ENCODE measurements around the gene FAM13C.

Gene FAM13C

GRCh38 chr10:59312247-59312646, 50.1 kb downstream of the FAM13C start:
- DNase-seq, result no peak

GRCh38 chr10:59311025-59311424, 51.3 kb downstream of the FAM13C start:
- no peak for DNase-seq

- DNase-seq, result no peak
Measured at GRCh38 chr10:59310324-59310914, 51.9 kb downstream of the FAM13C start.

- no peak for DNase-seq
Measured at GRCh38 chr10:59304521-59305097, 57.7 kb downstream of the FAM13C start.

GRCh38 chr10:59303018-59303417, 59.3 kb downstream of the FAM13C start:
- no peak for DNase-seq

- no peak for DNase-seq
Measured at GRCh38 chr10:59302381-59302780, 60.0 kb downstream of the FAM13C start.

- no peak for DNase-seq
Measured at GRCh38 chr10:59301067-59301754, 61.1 kb downstream of the FAM13C start.

GRCh38 chr10:59300386-59300785, 62.0 kb downstream of the FAM13C start:
- no peak for DNase-seq

GRCh38 chr10:59299933-59300332, 62.4 kb downstream of the FAM13C start:
- no peak for DNase-seq

- DNase-seq, result no peak
Measured at GRCh38 chr10:59290448-59290847, 71.9 kb downstream of the FAM13C start.

- no peak for DNase-seq
Measured at GRCh38 chr10:59289853-59290252, 72.5 kb downstream of the FAM13C start.

- no peak for DNase-seq
Measured at GRCh38 chr10:59287587-59288255, 74.6 kb downstream of the FAM13C start.

- no peak for DNase-seq
Measured at GRCh38 chr10:59285848-59286247, 76.5 kb downstream of the FAM13C start.

GRCh38 chr10:59285073-59285472, 77.3 kb downstream of the FAM13C start:
- no peak for DNase-seq

- no peak for DNase-seq
Measured at GRCh38 chr10:59284118-59284975, 78.0 kb downstream of the FAM13C start.

- DNase-seq, result no peak
Measured at GRCh38 chr10:59283456-59284091, 78.8 kb downstream of the FAM13C start.

- no peak for DNase-seq
Measured at GRCh38 chr10:59281861-59282260, 80.5 kb downstream of the FAM13C start.

GRCh38 chr10:59279991-59280505, 82.3 kb downstream of the FAM13C start:
- no peak for DNase-seq

GRCh38 chr10:59279476-59279875, 82.9 kb downstream of the FAM13C start:
- no peak for DNase-seq

- DNase-seq, result no peak
Measured at GRCh38 chr10:59276919-59277318, 85.4 kb downstream of the FAM13C start.

GRCh38 chr10:59276133-59276532, 86.2 kb downstream of the FAM13C start:
- DNase-seq, result no peak

- no peak for DNase-seq
Measured at GRCh38 chr10:59273445-59273844, 88.9 kb downstream of the FAM13C start.

Measured in CD4-positive, alpha-beta T cell treated with Interleukin-15 for 1 hour (primary cell).